A673 (cell line): Measurements from ENCODE around the gene LYPD5. TPM values are rescaled to one million over a fixed set of nuclear protein-coding genes. Genes with fewer than 3 reads are reported as not detected.

Experiments used
- BruUV-seq: library from RNA; stranded (reverse); fragments of 400-500 nt; replicated peaks from 2 replicates; lab custom pipeline; 2021; lab: Mats Ljungman, UMichigan
- CTCF ChIA-PET: fragments of 300-600 bp; sonication (Branson Sonifier 250); formaldehyde crosslinking; loops from one replicate; lab custom pipeline; 2022; ENCODE audit warnings: antibody characterized with exemption; lab: Charles Lee
- POLR2A ChIA-PET: fragments of 300-600 bp; sonication (Branson Sonifier 250); formaldehyde crosslinking; loops from one replicate; lab custom pipeline; 2022; ENCODE audit warnings: antibody characterized with exemption; ENCODE audit not compliant: low non-redundant PET; lab: Charles Lee
- DNase-seq: peaks from one replicate; pipeline ENCODE4 v3.0.0-alpha.2; 2015; ENCODE audit warnings: low spot score
- H3K27ac ChIP-seq: fragments of 200-600 bp; sonication (generic); 2 replicates; pipeline ENCODE4 v1.5.1; 2016; ENCODE audit warnings: mixed run types, low read depth, mild to moderate bottlenecking, mixed read lengths, antibody characterized with exemption, low read length; ENCODE audit not compliant: poor library complexity, severe bottlenecking
- H3K27me3 ChIP-seq: fragments of 200-600 bp; sonication (generic); replicated peaks from 2 replicates; pipeline ENCODE4 v1.6.1; 2017; ENCODE audit warnings: mixed run types, low read depth, mild to moderate bottlenecking, mixed read lengths, antibody characterized with exemption, low read length; ENCODE audit not compliant: insufficient read depth, poor library complexity
- H3K36me3 ChIP-seq: fragments of 200-600 bp; sonication (generic); 2 replicates; pipeline ENCODE4 v1.6.1; 2016; ENCODE audit warnings: mixed run types, mild to moderate bottlenecking, mixed read lengths, antibody characterized with exemption, low read length; ENCODE audit not compliant: insufficient read depth, poor library complexity, severe bottlenecking
- H3K4me1 ChIP-seq: fragments of 200-600 bp; sonication (generic); 2 replicates; pipeline ENCODE4 v1.6.1; 2017; ENCODE audit warnings: mixed run types, mild to moderate bottlenecking, mixed read lengths, antibody characterized with exemption, low read length; ENCODE audit not compliant: insufficient read depth, poor library complexity, severe bottlenecking
- H3K4me3 ChIP-seq: fragments of 200-600 bp; sonication (generic); 2 replicates; pipeline ENCODE4 v1.5.1; 2016; ENCODE audit warnings: low read depth, mixed run types, mild to moderate bottlenecking, mixed read lengths, low read length; ENCODE audit not compliant: poor library complexity, severe bottlenecking
- H3K9me3 ChIP-seq: fragments of 200-600 bp; sonication (generic); 2 replicates; pipeline ENCODE4 v1.6.1; 2016; ENCODE audit warnings: mixed run types, low read depth, mild to moderate bottlenecking, mixed read lengths, antibody characterized with exemption, low read length; ENCODE audit not compliant: poor library complexity, severe bottlenecking
- CTCF ChIP-seq: fragments of 300-800, 200-600 bp; sonication (generic); conservative IDR thresholded peaks from 2 replicates; pipeline ENCODE4 v1.5.1; 2017; ENCODE audit warnings: low read depth, mild to moderate bottlenecking, antibody characterized with exemption, low read length, moderate library complexity, mixed read lengths
- EZH2 ChIP-seq: fragments of 200-600 bp; sonication (generic); IDR thresholded peaks from 2 replicates; pipeline ENCODE4 v1.6.1; 2017; ENCODE audit warnings: borderline replicate concordance, low read depth, mild to moderate bottlenecking, mixed read lengths, antibody characterized with exemption, low read length; ENCODE audit not compliant: poor library complexity, severe bottlenecking
- intact Hi-C: fragments of 100-400 bp; cut with micrococcal nuclease; formaldehyde crosslinking; loops from one replicate; pipeline ENCODE4 v1.10.0; 2022; ENCODE audit not compliant: unreplicated experiment
- total RNA-seq: library from RNA; stranded (reverse); gene quantifications from 2 replicates; pipeline ENCODE4 v1.2.3, GENCODE V29; 2021

LYPD5 gene
- total RNA-seq, 1 experiment from 2014 or later = not detected

DNA sequence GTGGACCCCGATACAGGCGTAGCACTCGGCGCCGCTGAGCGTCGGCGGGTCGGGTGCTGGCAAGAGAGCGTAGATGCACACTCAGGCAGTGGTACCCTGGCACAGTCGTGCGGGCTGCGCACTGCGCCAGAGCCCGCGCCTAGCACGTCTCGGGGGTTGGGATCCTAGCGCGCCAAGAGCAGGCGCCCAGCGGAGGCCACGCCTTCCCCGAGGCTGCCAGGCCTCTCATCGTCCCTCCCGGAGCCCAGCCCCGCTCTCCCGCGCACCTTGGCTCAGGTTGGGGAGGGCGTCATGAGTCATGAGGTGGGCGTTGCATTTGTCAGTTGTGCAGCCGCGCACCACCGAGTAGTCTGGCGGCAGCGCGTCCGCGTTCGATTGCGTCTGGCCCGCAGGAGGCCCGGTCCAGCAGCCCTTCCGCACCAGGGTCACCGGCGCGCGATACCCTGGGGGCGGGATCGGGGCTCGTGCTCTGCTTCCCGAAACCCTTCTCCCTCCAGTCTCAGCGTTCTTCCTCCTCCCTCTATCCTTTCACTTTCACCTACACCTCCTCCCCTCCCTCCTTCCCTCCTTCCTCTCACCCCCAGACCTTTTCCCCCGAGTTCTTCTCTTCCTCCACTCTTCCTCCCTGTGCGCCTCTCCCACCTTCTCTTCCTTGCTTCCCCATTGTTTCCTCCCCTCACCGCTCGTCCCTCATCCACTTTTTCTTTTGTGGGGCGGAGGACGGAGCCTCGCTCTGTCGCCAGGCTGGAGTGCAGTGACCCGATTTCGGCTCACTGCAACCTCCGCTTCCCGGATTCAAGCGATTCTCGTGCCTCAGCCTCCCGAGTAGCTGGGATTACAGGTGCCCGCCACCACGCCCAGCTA lies 3.5 kb downstream of the LYPD5 start:
- POLR2A ChIA-PET = no interaction called here
- TF ChIP-seq CTCF (no peak), EZH2 (no peak)
- peak; percentile 39 for DNase-seq
- CTCF ChIA-PET = interaction anchor here (0.5 kb wide), 1 partner anchor 1370 kb away, joined by 3 read pairs; no protein-coding TSS in a partner anchor
- intact Hi-C loops = no loop called here
- H3K27ac ChIP-seq = no peak overlapping the region
- H3K27me3 ChIP-seq = peaks cover 2% of the 10 kb centered on the region
- H3K36me3 ChIP-seq = no peaks in the 10 kb centered on the region
- no peaks in the 10 kb centered on the region for H3K4me1 ChIP-seq
- H3K9me3 ChIP-seq = no peaks in the 10 kb centered on the region
- peak overlapping the region; percentile 40 for H3K4me3 ChIP-seq
- BruUV-seq = no TSS peak

DNA sequence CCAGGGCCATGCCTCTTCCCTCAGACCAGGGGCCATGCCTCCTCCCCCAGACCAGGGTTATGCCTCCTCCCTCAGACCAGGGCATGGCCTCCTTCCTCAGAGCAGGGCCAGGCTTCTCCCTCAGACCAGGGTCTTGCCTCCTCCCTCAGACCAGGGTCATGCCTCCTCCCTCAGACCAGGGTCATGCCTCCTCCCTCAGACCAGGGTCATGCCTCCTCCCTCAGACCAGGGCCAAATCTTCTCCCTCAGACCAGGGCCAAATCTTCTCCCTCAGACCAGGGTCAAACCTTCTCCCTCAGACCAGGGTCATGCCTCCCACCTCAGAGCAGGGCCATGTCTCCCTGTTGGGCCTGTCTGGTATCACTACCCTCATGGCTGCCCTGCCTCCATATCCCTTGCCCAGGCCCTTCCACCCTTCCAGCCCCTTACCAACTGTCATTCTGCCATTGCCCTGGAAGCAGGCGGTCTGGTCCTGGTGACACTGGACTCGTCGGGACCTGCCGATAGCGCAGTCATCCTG lies 4.2 kb downstream of the LYPD5 start:
- Histone ChIP-seq H3K4me3 (peak overlapping the region; percentile 40), H3K27ac (no peak overlapping the region), H3K27me3 (peaks cover 5% of the 10 kb centered on the region), H3K4me1 (no peaks in the 10 kb centered on the region), H3K36me3 (no peaks in the 10 kb centered on the region), H3K9me3 (no peaks in the 10 kb centered on the region)
- DNase-seq = no peak
- ChIA-PET POLR2A (interaction anchor here (0.6 kb wide), 1 partner anchor 43 kb away, joined by 5 read pairs; the partner anchor contains the start of gene SMG9), CTCF (no interaction called here)
- no TSS peak for BruUV-seq
- intact Hi-C loops = no loop called here
- TF ChIP-seq EZH2 (no peak), CTCF (no peak)

- TF ChIP-seq CTCF (no peak), EZH2 (no peak)
- DNase-seq = no peak
- intact Hi-C loops = no loop called here
- ChIA-PET CTCF (no interaction called here), POLR2A (interaction anchor here (0.6 kb wide), 1 partner anchor 43 kb away, joined by 5 read pairs; the partner anchor contains the start of gene SMG9)
- Histone ChIP-seq H3K27ac (no peak overlapping the region), H3K4me1 (no peaks in the 10 kb centered on the region), H3K9me3 (no peaks in the 10 kb centered on the region), H3K27me3 (peaks cover 5% of the 10 kb centered on the region), H3K4me3 (no peak overlapping the region), H3K36me3 (no peaks in the 10 kb centered on the region)
- no TSS peak for BruUV-seq
Observed at GRCh38 chr19:43797556-43797955, 4.7 kb downstream of the LYPD5 start.
